Parathyroid adenoma (tissue), 2 donors: ENCODE measurements around the gene SPEM3.
A peak's percentile ranks its signal among the peaks of the same experiment; 100 is the strongest.

Experiments used
- H2AFZ ChIP-seq: fragments of 300-600 bp; sonication (generic); one replicate; pipeline ENCODE4 v1.7.0; 2017; ENCODE audit warnings: antibody characterized with exemption, mild to moderate bottlenecking
- H3K27ac ChIP-seq: fragments of 300-600 bp; sonication (generic); one replicate; pipeline ENCODE4 v1.7.0; 2017
- H3K27me3 ChIP-seq: fragments of 300-600 bp; sonication (generic); one replicate; pipeline ENCODE4 v1.7.0; 2017; ENCODE audit warnings: low read length; ENCODE audit not compliant: control insufficient read depth, insufficient read depth
- H3K36me3 ChIP-seq: fragments of 300-600 bp; sonication (generic); one replicate; pipeline ENCODE4 v1.7.0; 2017; ENCODE audit warnings: low read length; ENCODE audit not compliant: control insufficient read depth, insufficient read depth
- H3K4me1 ChIP-seq: fragments of 300-600 bp; sonication (generic); one replicate; pipeline ENCODE4 v1.7.0; 2017; ENCODE audit warnings: control low read depth
- H3K4me2 ChIP-seq: fragments of 300-600 bp; sonication (generic); one replicate; pipeline ENCODE4 v1.7.0; 2017; ENCODE audit warnings: low read length
- H3K4me3 ChIP-seq: fragments of 300-600 bp; sonication (generic); one replicate; pipeline ENCODE4 v1.7.0; 2017; ENCODE audit warnings: low read depth, low read length
- H3K79me2 ChIP-seq: fragments of 300-600 bp; sonication (generic); one replicate; pipeline ENCODE4 v1.7.0; 2017; ENCODE audit warnings: control low read depth
- H3K9ac ChIP-seq: fragments of 300-600 bp; sonication (generic); one replicate; pipeline ENCODE4 v1.7.0; 2017; ENCODE audit warnings: mild to moderate bottlenecking
- H3K9me3 ChIP-seq: fragments of 300-600 bp; sonication (generic); one replicate; pipeline ENCODE4 v1.7.0; 2017; ENCODE audit warnings: low read length; ENCODE audit not compliant: control insufficient read depth
- CTCF ChIP-seq: fragments of 300-600 bp; sonication (generic); IDR thresholded peaks from one replicate; pipeline ENCODE4 v1.7.0; 2017; ENCODE audit warnings: antibody characterized with exemption, mild to moderate bottlenecking
- donor health status: primary hyperparathyroidism.

Gene SPEM3

GRCh38 chr17:7389924-7390910 lies 38.4 kb upstream of the SPEM3 start:
- TF ChIP-seq CTCF: no peak
- Histone ChIP-seq H3K27ac (no peak overlapping the region), H3K9ac (no peak overlapping the region), H3K9me3 (no peaks in the 10 kb centered on the region), H3K4me2 (no peak overlapping the region), H3K36me3 (no peaks in the 10 kb centered on the region), H3K79me2 (no peaks in the 10 kb centered on the region), H3K4me1 (peaks cover 2% of the 10 kb centered on the region), H3K4me3 (no peak overlapping the region), H2AFZ (no peak overlapping the region), H3K27me3 (no peaks in the 10 kb centered on the region)

- H2AFZ ChIP-seq: no peak overlapping the region
- no peaks in the 10 kb centered on the region for H3K27me3 ChIP-seq
- peaks cover 2% of the 10 kb centered on the region for H3K4me1 ChIP-seq
- no peak for TF ChIP-seq CTCF
- H3K79me2 ChIP-seq: no peaks in the 10 kb centered on the region
- H3K27ac ChIP-seq: no peak overlapping the region
- no peak overlapping the region for H3K9ac ChIP-seq
- H3K4me2 ChIP-seq: no peak overlapping the region
- no peaks in the 10 kb centered on the region for H3K36me3 ChIP-seq
- no peaks in the 10 kb centered on the region for H3K9me3 ChIP-seq
- H3K4me3 ChIP-seq: no peak overlapping the region
Observed at GRCh38 chr17:7391307-7391706, 37.4 kb upstream of the SPEM3 start.

GRCh38 chr17:7392696-7393612 lies 35.7 kb upstream of the SPEM3 start:
- Histone ChIP-seq H3K36me3 (no peaks in the 10 kb centered on the region), H3K9me3 (no peaks in the 10 kb centered on the region), H3K27me3 (no peaks in the 10 kb centered on the region), H2AFZ (peak overlapping the region; percentile 87), H3K4me3 (peak overlapping the region; percentile 89), H3K4me1 (peaks cover 2% of the 10 kb centered on the region), H3K9ac (no peak overlapping the region), H3K4me2 (peak overlapping the region; percentile 94), H3K79me2 (no peaks in the 10 kb centered on the region), H3K27ac (peak overlapping the region; percentile 88)
- TF ChIP-seq CTCF: no peak

GRCh38 chr17:7393613-7394451 lies 34.8 kb upstream of the SPEM3 start:
- Histone ChIP-seq H3K9me3 (no peaks in the 10 kb centered on the region), H3K27me3 (no peaks in the 10 kb centered on the region), H3K4me3 (peak overlapping the region; percentile 89), H3K36me3 (no peaks in the 10 kb centered on the region), H3K79me2 (no peaks in the 10 kb centered on the region), H2AFZ (peak overlapping the region; percentile 87), H3K27ac (peak overlapping the region; percentile 88), H3K4me2 (peak overlapping the region; percentile 94), H3K4me1 (peaks cover 2% of the 10 kb centered on the region), H3K9ac (peak overlapping the region; percentile 31)
- TF ChIP-seq CTCF: no peak
